ENCODE results near the gene PKD1. TPM values are rescaled to one million over a fixed set of nuclear protein-coding genes. Genes with fewer than 3 reads are reported as not detected.

The PKD1 gene
- total and polyA plus RNA-seq, 2 donors (not counting 1 experiment from before 2014, with no cell fraction given) = 100 to 116 TPM

DNA sequence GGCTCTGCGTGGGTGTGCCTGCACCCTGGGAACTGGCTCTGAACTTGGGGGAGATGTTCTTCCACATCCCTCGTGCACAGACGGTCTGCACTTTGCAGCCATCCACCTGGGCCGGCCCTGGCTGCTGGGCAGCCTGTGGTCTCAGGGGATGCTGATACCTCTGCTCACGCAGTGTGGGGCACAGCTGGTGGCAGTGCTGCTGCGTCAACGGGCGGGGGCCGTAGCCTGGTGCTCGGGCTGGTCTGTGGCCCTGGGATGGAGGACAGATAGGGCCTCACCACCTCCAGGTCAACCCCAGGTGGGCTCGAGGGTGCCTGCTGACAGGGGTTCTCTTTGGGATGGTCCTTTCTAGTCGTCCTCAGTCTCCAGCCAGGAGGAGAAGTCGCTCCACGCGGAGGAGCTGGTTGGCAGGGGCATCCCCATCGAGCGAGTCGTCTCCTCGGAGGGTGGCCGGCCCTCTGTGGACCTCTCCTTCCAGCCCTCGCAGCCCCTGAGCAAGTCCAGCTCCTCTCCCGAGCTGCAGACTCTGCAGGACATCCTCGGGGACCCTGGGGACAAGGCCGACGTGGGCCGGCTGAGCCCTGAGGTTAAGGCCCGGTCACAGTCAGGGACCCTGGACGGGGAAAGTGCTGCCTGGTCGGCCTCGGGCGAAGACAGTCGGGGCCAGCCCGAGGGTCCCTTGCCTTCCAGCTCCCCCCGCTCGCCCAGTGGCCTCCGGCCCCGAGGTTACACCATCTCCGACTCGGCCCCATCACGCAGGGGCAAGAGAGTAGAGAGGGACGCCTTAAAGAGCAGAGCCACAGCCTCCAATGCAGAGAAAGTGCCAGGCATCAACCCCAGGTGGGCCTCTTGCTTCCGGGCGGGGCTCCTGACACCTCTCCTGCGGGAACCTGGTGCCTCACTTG is 51.6 kb downstream of the PKD1 start:
- DNase-seq = no peak
- TF ChIP-seq, protein P1, sequence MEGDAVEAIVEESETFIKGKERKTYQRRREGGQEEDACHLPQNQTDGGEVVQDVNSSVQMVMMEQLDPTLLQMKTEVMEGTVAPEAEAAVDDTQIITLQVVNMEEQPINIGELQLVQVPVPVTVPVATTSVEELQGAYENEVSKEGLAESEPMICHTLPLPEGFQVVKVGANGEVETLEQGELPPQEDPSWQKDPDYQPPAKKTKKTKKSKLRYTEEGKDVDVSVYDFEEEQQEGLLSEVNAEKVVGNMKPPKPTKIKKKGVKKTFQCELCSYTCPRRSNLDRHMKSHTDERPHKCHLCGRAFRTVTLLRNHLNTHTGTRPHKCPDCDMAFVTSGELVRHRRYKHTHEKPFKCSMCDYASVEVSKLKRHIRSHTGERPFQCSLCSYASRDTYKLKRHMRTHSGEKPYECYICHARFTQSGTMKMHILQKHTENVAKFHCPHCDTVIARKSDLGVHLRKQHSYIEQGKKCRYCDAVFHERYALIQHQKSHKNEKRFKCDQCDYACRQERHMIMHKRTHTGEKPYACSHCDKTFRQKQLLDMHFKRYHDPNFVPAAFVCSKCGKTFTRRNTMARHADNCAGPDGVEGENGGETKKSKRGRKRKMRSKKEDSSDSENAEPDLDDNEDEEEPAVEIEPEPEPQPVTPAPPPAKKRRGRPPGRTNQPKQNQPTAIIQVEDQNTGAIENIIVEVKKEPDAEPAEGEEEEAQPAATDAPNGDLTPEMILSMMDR (IDR thresholded peaks at IDR 0.05) = no peak
- no peak for TF ChIP-seq EZH2 (IDR thresholded peaks at IDR 0.05; ENCODE audit: borderline replicate concordance, insufficient read depth, low read depth, low read length, poor library complexity, severe bottlenecking)
- H3K79me2 ChIP-seq (ENCODE audit: control insufficient read depth, insufficient read depth, low read length) = no peaks in the 10 kb centered on the region
- H3K27ac ChIP-seq (ENCODE audit: low read length in 2 of 2) = no peak overlapping the region
- no peaks in the 10 kb centered on the region for H4K20me1 ChIP-seq (ENCODE audit: control insufficient read depth, insufficient read depth, low read length, poor library complexity, severe bottlenecking)
- H3K9ac ChIP-seq (ENCODE audit: low read length) = no peak overlapping the region
- H2AFZ ChIP-seq (ENCODE audit: insufficient read depth, low read depth, low read length, poor library complexity, severe bottlenecking) = no peak overlapping the region
- peaks cover 0 to 53% of the 10 kb centered on the region in 2 experiments for H3K36me3 ChIP-seq (replicated peaks in 1 of 2; ENCODE audit: control extremely low read depth in 1 of 2, control insufficient read depth in 1 of 2, extremely low read depth in 1 of 2, insufficient read depth in 2 of 2, low read length in 1 of 2)
- intact Hi-C loops (cut with micrococcal nuclease) = no loop called here
- H3K27ac Mint-ChIP-seq = no peak overlapping the region
- no peak overlapping the region for H3K4me2 ChIP-seq (replicated peaks; ENCODE audit: low read depth, low read length, poor library complexity, severe bottlenecking)
- H3K9me3 ChIP-seq (ENCODE audit: control extremely low read depth in 1 of 3, control insufficient read depth in 2 of 3, insufficient read depth in 1 of 3, low read length in 2 of 3) = no peaks in the 10 kb centered on the region
- CTCF ChIA-PET = no interaction called here
- H3K4me3 ChIP-seq (ENCODE audit: control extremely low read depth in 1 of 5, extremely low read depth in 1 of 5, insufficient read depth in 1 of 5, low read depth in 2 of 5, low read length in 4 of 5) = no peak overlapping the region
- no peaks in the 10 kb centered on the region for H3K27me3 Mint-ChIP-seq
- WGBS (ENCODE audit: insufficient coverage) = 96% methylated on average over 43 of the region's 44 CpGs
- POLR2A ChIA-PET = no interaction called here
- no peaks in the 10 kb centered on the region for H3K9me3 Mint-ChIP-seq (ENCODE audit: insufficient read depth)
- ATAC-seq (ENCODE audit: low read depth) = no peak
- H3K4me1 ChIP-seq (ENCODE audit: control insufficient read depth in 2 of 2, insufficient read depth in 2 of 2, low read length in 2 of 2) = peaks cover 0 to 15% of the 10 kb centered on the region in 2 donors
- H3K4me3 Mint-ChIP-seq = no peak overlapping the region
- H3K4me1 Mint-ChIP-seq = peaks cover 7% of the 10 kb centered on the region
- no peaks in the 10 kb centered on the region for H3K27me3 ChIP-seq (replicated peaks in 1 of 4; ENCODE audit: control extremely low read depth in 1 of 4, control insufficient read depth in 3 of 4, insufficient read depth in 4 of 4, low read length in 3 of 4)

DNA sequence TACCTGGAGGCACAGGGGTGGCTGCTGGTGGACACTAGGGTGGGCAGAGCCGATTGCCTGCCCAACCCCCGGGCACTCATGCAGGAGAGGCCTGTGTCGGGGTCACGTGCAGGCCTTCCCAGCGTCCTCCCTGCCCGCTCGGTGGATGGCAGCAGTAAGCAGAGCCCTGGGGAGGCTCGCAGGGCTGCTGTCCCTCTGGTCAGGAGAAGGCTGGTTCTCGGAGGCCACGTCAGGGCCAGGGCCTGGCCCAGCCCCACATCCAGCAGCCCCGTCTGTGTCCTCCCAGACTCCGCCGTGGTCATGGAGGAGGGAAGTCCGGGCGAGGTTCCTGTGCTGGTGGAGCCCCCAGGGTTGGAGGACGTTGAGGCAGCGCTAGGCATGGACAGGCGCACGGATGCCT is 52.3 kb downstream of the PKD1 start:
- no peak overlapping the region for H3K4me2 ChIP-seq (replicated peaks; ENCODE audit: low read depth, low read length, poor library complexity, severe bottlenecking)
- no peak overlapping the region for H3K9ac ChIP-seq (ENCODE audit: low read length)
- H3K4me3 ChIP-seq (ENCODE audit: control extremely low read depth in 1 of 5, extremely low read depth in 1 of 5, insufficient read depth in 1 of 5, low read depth in 2 of 5, low read length in 4 of 5) = no peak overlapping the region
- DNase-seq = no peak
- peaks cover 0 to 48% of the 10 kb centered on the region in 2 experiments for H3K36me3 ChIP-seq (replicated peaks in 1 of 2; ENCODE audit: control extremely low read depth in 1 of 2, control insufficient read depth in 1 of 2, extremely low read depth in 1 of 2, insufficient read depth in 2 of 2, low read length in 1 of 2)
- Mint-ChIP-seq H3K4me1 (peaks cover 7% of the 10 kb centered on the region), H3K4me3 (no peak overlapping the region), H3K27me3 (no peaks in the 10 kb centered on the region), H3K9me3 (ENCODE audit: insufficient read depth) (no peaks in the 10 kb centered on the region), H3K27ac (no peak overlapping the region)
- no peak for ATAC-seq (ENCODE audit: low read depth)
- WGBS (ENCODE audit: insufficient coverage) = 97% methylated on average over 19 of the region's 19 CpGs
- H3K9me3 ChIP-seq (ENCODE audit: control extremely low read depth in 1 of 3, control insufficient read depth in 2 of 3, insufficient read depth in 1 of 3, low read length in 2 of 3) = no peaks in the 10 kb centered on the region
- no peak overlapping the region for H2AFZ ChIP-seq (ENCODE audit: insufficient read depth, low read depth, low read length, poor library complexity, severe bottlenecking)
- no peak overlapping the region for H3K27ac ChIP-seq (ENCODE audit: low read length in 2 of 2)
- CTCF ChIA-PET = no interaction called here
- POLR2A ChIA-PET = no interaction called here
- H3K79me2 ChIP-seq (ENCODE audit: control insufficient read depth, insufficient read depth, low read length) = no peaks in the 10 kb centered on the region
- intact Hi-C loops (cut with micrococcal nuclease) = no loop called here
- peaks cover 0 to 15% of the 10 kb centered on the region in 2 donors for H3K4me1 ChIP-seq (ENCODE audit: control insufficient read depth in 2 of 2, insufficient read depth in 2 of 2, low read length in 2 of 2)
- H3K27me3 ChIP-seq (replicated peaks in 1 of 4; ENCODE audit: control extremely low read depth in 1 of 4, control insufficient read depth in 3 of 4, insufficient read depth in 4 of 4, low read length in 3 of 4) = no peaks in the 10 kb centered on the region
- TF ChIP-seq, protein P1 (IDR thresholded peaks at IDR 0.05) = no peak
- TF ChIP-seq EZH2 (IDR thresholded peaks at IDR 0.05; ENCODE audit: borderline replicate concordance, insufficient read depth, low read depth, low read length, poor library complexity, severe bottlenecking) = no peak
- H4K20me1 ChIP-seq (ENCODE audit: control insufficient read depth, insufficient read depth, low read length, poor library complexity, severe bottlenecking) = no peaks in the 10 kb centered on the region

Data from B cell (primary cell).